GM12878 (cell line): ENCODE results near the gene SLC12A6. TPM values are rescaled to one million over a fixed set of nuclear protein-coding genes. Genes with fewer than 3 reads are reported as not detected.

Experiments used
- ATAC-seq: fragments of 200-7000 bp; cut with Tn5 transposase; 3 replicates; pipeline ENCODE4 v1.9.1; 2020; ENCODE audit warnings: mild to moderate bottlenecking, moderate library complexity
- BruUV-seq: library from RNA; stranded (reverse); fragments of 400-500 nt; replicated peaks from 2 replicates; lab custom pipeline; 2021; lab: Mats Ljungman, UMichigan
- CTCF ChIA-PET: fragments of 300-600 bp; sonication (Branson Sonifier 250); formaldehyde crosslinking; extraction: SDS; loops from one replicate; lab custom pipeline; 2021; ENCODE audit warnings: inconsistent platforms; lab: Yijun Ruan, JAX
- POLR2A ChIA-PET: fragments of 350-600 bp; formaldehyde crosslinking; extraction: SDS; loops from one replicate; lab custom pipeline; 2021; ENCODE audit warnings: inconsistent platforms; lab: Charles Lee
- RAD21 ChIA-PET: fragments of 300-600 bp; sonication (Branson Sonifier 250); formaldehyde crosslinking; loops from one replicate; lab custom pipeline; 2023; ENCODE audit warnings: antibody characterized with exemption; ENCODE audit not compliant: unreplicated experiment; lab: Charles Lee
- SMC1A ChIA-PET: fragments of 300-600 bp; sonication (Branson Sonifier 250); formaldehyde crosslinking; loops from one replicate; lab custom pipeline; 2023; ENCODE audit not compliant: unreplicated experiment, uncharacterized antibody; lab: Charles Lee
- DNase-seq: peaks from one replicate; pipeline ENCODE4 v3.0.0-alpha.2; 2011; ENCODE audit warnings: low read depth, low spot score
- FAIRE-seq: peaks from 3 replicates; lab custom pipeline; 2011; peaks lifted over from hg19 to GRCh38; lab: Jason Lieb, UNC
- H2AFZ ChIP-seq: 2 replicates; pipeline ENCODE4 v1.6.0; 2011; ENCODE audit warnings: low read depth, low read length, control low read depth; ENCODE audit not compliant: control insufficient read depth
- H3K27ac ChIP-seq: 2 replicates; pipeline ENCODE4 v1.5.1; 2011; ENCODE audit warnings: control low read depth; ENCODE audit not compliant: control insufficient read depth, insufficient read depth
- H3K27me3 ChIP-seq, 2 experiments: replicated peaks in 1 of 2; 2 replicates each; pipeline versions ENCODE4 v1.6.0 to v1.6.1; 2011; ENCODE audit warnings: low read length in 1 of 2; ENCODE audit not compliant: control insufficient read depth in 2 of 2, insufficient read depth in 2 of 2
- H3K36me3 ChIP-seq, 2 experiments: 2 replicates each; pipeline ENCODE4 v1.5.1; 2011; ENCODE audit warnings: low read length in 1 of 2; ENCODE audit not compliant: control insufficient read depth in 2 of 2, insufficient read depth in 2 of 2
- H3K4me1 ChIP-seq: 2 replicates; pipeline ENCODE4 v1.6.1; 2011; ENCODE audit warnings: mild to moderate bottlenecking, low read length, moderate library complexity, mixed read lengths; ENCODE audit not compliant: control insufficient read depth, insufficient read depth
- H3K4me2 ChIP-seq: 2 replicates; pipeline ENCODE4 v1.6.0; 2011; ENCODE audit warnings: control low read depth; ENCODE audit not compliant: control insufficient read depth, insufficient read depth
- H3K4me3 ChIP-seq: fragments of 200-600 bp; sonication (generic); 2 replicates; pipeline ENCODE4 v1.5.1; 2016
- H3K79me2 ChIP-seq: 2 replicates; pipeline ENCODE4 v1.6.0; 2011; ENCODE audit warnings: low read length; ENCODE audit not compliant: control insufficient read depth, insufficient read depth
- H3K9ac ChIP-seq: 2 replicates; pipeline ENCODE4 v1.8.0; 2011; ENCODE audit warnings: low read length, control low read depth, mixed read lengths; ENCODE audit not compliant: control insufficient read depth, insufficient read depth
- H3K9me3 ChIP-seq: replicated peaks from 3 replicates; pipeline ENCODE4 v1.5.1; 2011; ENCODE audit warnings: mild to moderate bottlenecking, low read length; ENCODE audit not compliant: control insufficient read depth, insufficient read depth
- H4K20me1 ChIP-seq: 2 replicates; pipeline ENCODE4 v1.6.0; 2011; ENCODE audit not compliant: control insufficient read depth, insufficient read depth
- BCL3 ChIP-seq: IDR thresholded peaks from 2 replicates; pipeline ENCODE4 v1.6.1; 2011; ENCODE audit warnings: borderline replicate concordance, low read depth, mild to moderate bottlenecking, moderate library complexity, low read length; ENCODE audit not compliant: insufficient read depth, poor library complexity, severe bottlenecking
- BMI1 ChIP-seq: fragments of 450-650 bp; IDR thresholded peaks from 2 replicates; pipeline ENCODE4 v1.6.1; 2016; ENCODE audit warnings: mild to moderate bottlenecking, moderate library complexity, borderline replicate concordance
- MTA3 ChIP-seq: IDR thresholded peaks from 2 replicates; pipeline ENCODE4 v1.6.1; 2012; ENCODE audit warnings: low read length, inconsistent platforms, borderline replicate concordance
- NFIC ChIP-seq: IDR thresholded peaks from 2 replicates; pipeline ENCODE4 v1.6.1; 2012; ENCODE audit warnings: low read depth, mild to moderate bottlenecking, inconsistent platforms, low read length, moderate library complexity
- RUNX3 ChIP-seq: IDR thresholded peaks from 2 replicates; pipeline ENCODE4 v1.6.1; 2012; ENCODE audit warnings: low read length, inconsistent platforms
- STAT3 ChIP-seq: IDR thresholded peaks from 2 replicates; pipeline ENCODE4 v1.6.1; 2011; ENCODE audit warnings: low read depth, low read length, improper control_type of control experiment
- TCF3 ChIP-seq: IDR thresholded peaks from 2 replicates; pipeline ENCODE4 v1.6.1; 2012; ENCODE audit warnings: low read depth, mild to moderate bottlenecking, low read length, borderline replicate concordance; ENCODE audit not compliant: insufficient read depth
- ZNF622 ChIP-seq: fragments of 450-650 bp; IDR thresholded peaks from 2 replicates; pipeline ENCODE4 v1.6.1; 2017; ENCODE audit warnings: mild to moderate bottlenecking, inconsistent platforms
- ZNF687 ChIP-seq: fragments of 450-650 bp; IDR thresholded peaks from 2 replicates; pipeline ENCODE4 v1.6.1; 2017; ENCODE audit warnings: mild to moderate bottlenecking, moderate library complexity
- ZSCAN29 ChIP-seq: fragments of 450-650 bp; IDR thresholded peaks from 2 replicates; pipeline ENCODE4 v1.6.1; 2017; ENCODE audit warnings: mild to moderate bottlenecking, moderate library complexity
- WGBS: methylation state at CpG from one replicate; pipeline ENCODE4 v1.1.6; 2016; ENCODE audit warnings: low lambda C conversion rate; ENCODE audit not compliant: insufficient replicate concordance, insufficient coverage; ENCODE audit errors: missing lambda C conversion rate; 5-methylcytosine and 5-hydroxymethylcytosine counted together
- in situ Hi-C: fragments of 300-500 bp; cut with MboI; formaldehyde crosslinking; loops from 9 replicates; pipeline ENCODE4 v1.14.3; 2018; ENCODE audit warnings: mixed read lengths
- intact Hi-C: fragments of 100-400 bp; cut with micrococcal nuclease; formaldehyde crosslinking; loops from one replicate; pipeline ENCODE4 v1.14.2; 2022; ENCODE audit not compliant: unreplicated experiment
- polyA plus RNA-seq, 11 experiments: library from polyadenylated mRNA; depleted of rRNA in 4 of 11; unstranded in 6 of 11; stranded (reverse) in 5 of 11; fragments of >200 nt; fragmentation: Nextera tagmentation in 4 of 11; fragmentation: Illumina TruSeq in 1 of 11; extraction: Ambion mirVana in 4 of 11; extraction: Trizol in 1 of 11; gene quantifications; 1 replicate in 1 of 11; 2 replicates in 10 of 11; pipeline versions ENCODE4 v1.2.1 to v1.2.3, GENCODE V29; 2011 to 2016; ENCODE audit warnings: inconsistent platforms in 2 of 11, missing spikeins in 2 of 11, low read depth in 1 of 11
- total RNA-seq, 4 experiments: library from RNA; depleted of rRNA in 3 of 4; stranded (reverse); fragments of >200 nt in 3 of 4; fragmentation: Illumina TruSeq in 1 of 4; extraction: Trizol in 1 of 4; gene quantifications; 2 replicates each; pipeline versions ENCODE4 v1.2.1 to v1.2.3, GENCODE V29; 2013 to 2021

SLC12A6 gene
- total and polyA plus RNA-seq, 10 of the 15 experiments (the other 5 are each of a cell fraction or from before 2014, with no cell fraction given): 4.7 to 94.4 (median 34.2) TPM

GRCh38 chr15:34329006-34329405, 8.6 kb downstream of the SLC12A6 start:
- WGBS: 0% methylated on average over 2 of the region's 2 CpGs
- ATAC-seq (peak; percentile 27), FAIRE-seq (no peak), DNase-seq (no peak)
- ChIA-PET POLR2A (interaction anchor here (1.1 to 5.0 kb wide), 7 partner anchors 8 to 73 kb away, joined by 3 to 60 read pairs (median 8); partner anchors contain the start of genes LPCAT4, NOP10, NUTM1 and SLC12A6), SMC1A (interaction anchor here (1.2 to 6.8 kb wide), 8 partner anchors 8 to 88 kb away, joined by 3 to 107 read pairs (median 18); partner anchors contain the start of genes LPCAT4 and SLC12A6), CTCF (interaction anchor here (1.6 to 3.9 kb wide), 6 partner anchors 8 to 87 kb away, joined by 3 to 31 read pairs (median 18); partner anchors contain the start of genes LPCAT4, NOP10, NUTM1 and SLC12A6), RAD21 (interaction anchor here (0.8 to 6.6 kb wide), 10 partner anchors 9 to 259 kb away, joined by 3 to 57 read pairs (median 10); partner anchors contain the start of genes LPCAT4, NOP10, NUTM1 and SLC12A6)
- peak overlapping the region; percentile 37; the same call in 1 of the 2 replicates for H2AFZ ChIP-seq
- H3K36me3 ChIP-seq: no peaks in the 10 kb centered on the region
- peak overlapping the region; percentile 73 for H3K4me2 ChIP-seq
- H3K9ac ChIP-seq: peak overlapping the region; percentile 64
- BruUV-seq: no TSS peak
- H3K4me1 ChIP-seq: peaks cover 36% of the 10 kb centered on the region
- H4K20me1 ChIP-seq: no peaks in the 10 kb centered on the region
- H3K9me3 ChIP-seq: no peaks in the 10 kb centered on the region
- H3K27ac ChIP-seq: peak overlapping the region; percentile 90
- peak overlapping the region; percentile 62 for H3K4me3 ChIP-seq
- no peaks in the 10 kb centered on the region for H3K27me3 ChIP-seq
- intact Hi-C loops (loop anchor here (5.0 kb wide), 1 partner anchor 38 kb away; the partner anchor contains the start of gene LPCAT4), in situ Hi-C loops (no loop called here)
- peaks cover 92% of the 10 kb centered on the region for H3K79me2 ChIP-seq
- TF ChIP-seq TCF3: no peak
- TF ChIP-seq ZNF622: no peak
- TF ChIP-seq ZSCAN29: no peak
- no peak for TF ChIP-seq BMI1
- no peak for TF ChIP-seq STAT3

GRCh38 chr15:34327906-34328305, 9.7 kb downstream of the SLC12A6 start:
- H3K79me2 ChIP-seq: peaks cover 92% of the 10 kb centered on the region
- in situ Hi-C loops: no loop called here
- H4K20me1 ChIP-seq: no peaks in the 10 kb centered on the region
- CTCF ChIA-PET: interaction anchor here (0.9 to 3.9 kb wide), 9 partner anchors 10 to 86 kb away, joined by 3 to 31 read pairs (median 9); partner anchors contain the start of genes LPCAT4, NOP10, NUTM1 and SLC12A6
- ATAC-seq (peak; percentile 12; the same call in 2 of the 3 replicates), DNase-seq (no peak), FAIRE-seq (no peak)
- H3K4me2 ChIP-seq: peak overlapping the region; percentile 73
- peak overlapping the region; percentile 14 for H3K9ac ChIP-seq
- H2AFZ ChIP-seq: no peak overlapping the region
- under 1% methylated on average over 4 of the region's 4 CpGs for WGBS
- intact Hi-C loops: loop anchor here (5.0 kb wide), 1 partner anchor 39 kb away; the partner anchor contains the start of gene LPCAT4
- H3K27me3 ChIP-seq: no peaks in the 10 kb centered on the region
- peak overlapping the region; percentile 90 for H3K27ac ChIP-seq
- BruUV-seq: no TSS peak
- peaks cover 36% of the 10 kb centered on the region for H3K4me1 ChIP-seq
- RAD21 ChIA-PET: interaction anchor here (0.7 to 6.6 kb wide), 11 partner anchors 10 to 260 kb away, joined by 3 to 57 read pairs (median 4); partner anchors contain the start of genes LPCAT4, NOP10, NUTM1 and SLC12A6
- POLR2A ChIA-PET: interaction anchor here (0.6 to 5.0 kb wide), 6 partner anchors 9 to 39 kb away, joined by 3 to 60 read pairs (median 12); partner anchors contain the start of genes LPCAT4, NOP10, NUTM1 and SLC12A6
- H3K4me3 ChIP-seq: peak overlapping the region; percentile 62; the same call in 1 of the 2 replicates
- SMC1A ChIA-PET: interaction anchor here (0.6 to 6.8 kb wide), 15 partner anchors 9 to 253 kb away, joined by 3 to 107 read pairs (median 5); partner anchors contain the start of genes KATNBL1, LPCAT4, NOP10 and NUTM1
- H3K36me3 ChIP-seq: no peaks in the 10 kb centered on the region
- no peaks in the 10 kb centered on the region for H3K9me3 ChIP-seq
- TF ChIP-seq ZNF687 (no peak), RUNX3 (peak; percentile 50; the same call in 1 of the 2 replicates), BCL3 (no peak), MTA3 (no peak), NFIC (peak; percentile 61)
